Measurements from ENCODE around the gene CSTF1. TPM values are rescaled to one million over a fixed set of nuclear protein-coding genes. Genes with fewer than 3 reads are reported as not detected.

CSTF1 gene
- total and polyA plus RNA-seq, 2 of the 8 experiments (the other 6 are each of a cell fraction or from before 2014, with no cell fraction given), result 59.4 to 83.5 TPM

DNA sequence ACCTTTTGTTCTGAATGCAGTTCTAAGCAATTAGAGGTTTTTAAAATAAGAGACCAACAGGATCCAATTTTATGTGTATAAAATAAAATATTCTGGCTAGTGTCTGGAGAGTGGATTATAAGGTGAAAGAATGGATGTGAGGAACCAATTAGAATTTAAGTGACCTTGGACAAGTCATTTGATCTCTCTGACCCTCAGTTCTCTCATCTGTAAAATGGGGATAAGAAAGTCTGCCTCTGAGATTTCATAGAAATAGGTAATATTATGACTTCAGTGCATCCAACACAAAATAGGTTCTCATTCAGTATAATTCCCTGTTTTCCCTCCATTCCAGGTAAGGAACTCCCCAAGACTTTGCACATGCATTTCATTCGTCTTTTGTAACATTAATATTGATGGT lies 38.5 kb downstream of the CSTF1 start:
- Histone ChIP-seq H4K8ac (ENCODE audit: extremely low read depth, insufficient read depth, low read length) (no peak overlapping the region), H2BK120ac (replicated peaks; ENCODE audit: low read depth, low read length) (no peak overlapping the region), H2BK15ac (ENCODE audit: low read length) (no peak overlapping the region), H4K5ac (ENCODE audit: insufficient read length, low read depth, low read length) (no peak overlapping the region), H3K9me3 (ENCODE audit: insufficient read depth in 2 of 2, low read depth in 1 of 2, low read length in 1 of 2) (no peaks in the 10 kb centered on the region), H3K23me2 (ENCODE audit: low read depth, low read length) (no peaks in the 10 kb centered on the region), H3K14ac (ENCODE audit: insufficient read length) (no peak overlapping the region), H2BK20ac (ENCODE audit: low read length) (no peak overlapping the region), H3K4me3 (ENCODE audit: extremely low read depth in 1 of 4, insufficient read depth in 2 of 4, low read depth in 3 of 4, low read length in 4 of 4) (no peak overlapping the region), H3K18ac (ENCODE audit: extremely low read depth, low read length) (no peak overlapping the region), H3K79me1 (ENCODE audit: low read depth, low read length) (no peaks in the 10 kb centered on the region), H3K27ac (ENCODE audit: low read depth, low read length) (no peak overlapping the region), H3K9ac (replicated peaks in 1 of 4; ENCODE audit: extremely low read depth in 1 of 4, low read depth in 3 of 4, low read length in 3 of 4) (no peak overlapping the region), H2AFZ (ENCODE audit: low read length) (no peak overlapping the region), H4K91ac (replicated peaks; ENCODE audit: insufficient read length, low read length) (no peak overlapping the region), H3K36me3 (ENCODE audit: control insufficient read depth in 2 of 4, insufficient read depth in 4 of 4, low read length in 3 of 4) (no peaks in the 10 kb centered on the region), H3K56ac (replicated peaks; ENCODE audit: insufficient read length, low read depth, low read length) (no peak overlapping the region), H2BK12ac (ENCODE audit: low read depth, low read length) (no peak overlapping the region), H2BK5ac (ENCODE audit: low read depth, low read length) (no peak overlapping the region), H3K4me2 (ENCODE audit: insufficient read depth in 1 of 2, low read depth in 2 of 2, low read length in 2 of 2) (no peak overlapping the region), H2AK5ac (ENCODE audit: low read depth, low read length) (no peak overlapping the region), H3K4ac (replicated peaks; ENCODE audit: insufficient read length, low read depth, low read length) (no peak overlapping the region), H3K79me2 (ENCODE audit: control insufficient read depth in 1 of 2, insufficient read depth in 2 of 2, low read length in 2 of 2) (no peaks in the 10 kb centered on the region), H4K20me1 (replicated peaks in 1 of 2; ENCODE audit: control insufficient read depth in 1 of 2, insufficient read depth in 2 of 2, low read length in 2 of 2) (peaks cover 0 to 1% of the 10 kb centered on the region in 2 experiments), H3K4me1 (replicated peaks in 1 of 4; ENCODE audit: control insufficient read depth in 3 of 4, insufficient read depth in 4 of 4, low read length in 3 of 4) (no peaks in the 10 kb centered on the region), H3K23ac (ENCODE audit: insufficient read length) (no peak overlapping the region), H3K27me3 (replicated peaks in 1 of 4; ENCODE audit: control insufficient read depth in 3 of 4, extremely low read depth in 1 of 4, insufficient read depth in 3 of 4, low read length in 3 of 4) (no peaks in the 10 kb centered on the region; a peak in 1 of 7 replicates)
- ChIA-PET CTCF (ENCODE audit: partially characterized antibody) (interaction anchor here (0.9 to 1.3 kb wide), 2 partner anchors 10 to 120 kb away, joined by 4 to 5 read pairs; no protein-coding TSS in a partner anchor), POLR2A (ENCODE audit: partially characterized antibody) (no interaction called here)
- FAIRE-seq (no peak), DNase-seq (ENCODE audit: low read depth in 1 of 2, low spot score in 2 of 2) (no peak)
- WGBS, 2 experiments (ENCODE audit: extremely low coverage in 1 of 2, insufficient coverage in 1 of 2, insufficient read length in 1 of 2, insufficient replicate concordance in 2 of 2, low coverage in 1 of 2, low lambda C conversion rate in 2 of 2, missing lambda C conversion rate in 1 of 2), result 84% methylated on average over 1 of the region's 1 CpG; no CpG with 5 or more reads in 1 of the 2 experiments
- TF ChIP-seq BACH1 (IDR thresholded peaks at IDR 0.05; ENCODE audit: low read length), result no peak
- TF ChIP-seq SP4 (IDR thresholded peaks at IDR 0.05; ENCODE audit: low read length), result no peak
- no peak for TF ChIP-seq POLR2A (IDR thresholded peaks at IDR 0.05; ENCODE audit: control extremely low read depth in 1 of 2, low read depth in 2 of 2, low read length in 2 of 2)
- no peak for TF ChIP-seq FOSL1 (IDR thresholded peaks at IDR 0.05; ENCODE audit: insufficient read depth, low read depth, low read length)
- no peak for TF ChIP-seq SRF (IDR thresholded peaks at IDR 0.05; ENCODE audit: low read depth, low read length)
- no peak for TF ChIP-seq SAP30 (IDR thresholded peaks at IDR 0.05; ENCODE audit: insufficient read depth, insufficient replicate concordance, low read length)
- no peak for TF ChIP-seq CTBP2 (IDR thresholded peaks at IDR 0.05; ENCODE audit: borderline replicate concordance, insufficient read depth, insufficient read length, low read length)
- no peak for TF ChIP-seq HDAC2 (IDR thresholded peaks at IDR 0.05; ENCODE audit: borderline replicate concordance in 1 of 2, low read depth in 2 of 2, low read length in 2 of 2)
- no peak for TF ChIP-seq POLR2AphosphoS5 (IDR thresholded peaks at IDR 0.05; ENCODE audit: low read depth, low read length)
- no peak for TF ChIP-seq JUN (IDR thresholded peaks at IDR 0.05; ENCODE audit: low read depth, low read length)
- no peak for TF ChIP-seq POU5F1 (IDR thresholded peaks at IDR 0.05; ENCODE audit: low read depth, low read length)
- TF ChIP-seq ASH2L (IDR thresholded peaks at IDR 0.05; ENCODE audit: low read length), result no peak
- no peak for TF ChIP-seq MAFK (IDR thresholded peaks at IDR 0.05; ENCODE audit: low read depth, low read length)
- no peak for TF ChIP-seq SP1 (IDR thresholded peaks at IDR 0.05; ENCODE audit: low read depth, low read length)
- TF ChIP-seq YY1 (IDR thresholded peaks at IDR 0.05; ENCODE audit: low read depth, low read length), result no peak
- no peak for TF ChIP-seq TAF1 (IDR thresholded peaks at IDR 0.05; ENCODE audit: low read depth, low read length)
